GM23338 (cell line): ENCODE results near the gene SLF2.

ENCODE experiments used
- CTCF ChIP-seq, 2 experiments: fragments of 200-600 bp in 1 of 2; sonication (generic) in 1 of 2; conservative IDR thresholded peaks; 2 replicates each; pipeline versions ENCODE4 v1.5.1 to v1.6.1; 2016 to 2017; ENCODE audit warnings: antibody characterized with exemption in 2 of 2, low read depth in 2 of 2, mild to moderate bottlenecking in 2 of 2, moderate library complexity in 1 of 2
- POLR2AphosphoS5 ChIP-seq: IDR thresholded peaks from 2 replicates; pipeline ENCODE4 v1.6.1; 2016; ENCODE audit warnings: antibody characterized with exemption, low read depth

- TF ChIP-seq CTCF (conservative IDR thresholded peaks at IDR 0.05; ENCODE audit: low read depth in 2 of 2) (no peak), POLR2AphosphoS5 (no peak)
These were observed 47.8 kb upstream of the SLF2 start for GRCh38 chr10:100864978-100865377.
